ENCODE measurements around the gene ERN1.

ERN1 gene

GRCh38 chr17:64138441-64138840 is 8.5 kb upstream of the ERN1 start:
- Histone ChIP-seq H3K4me3 (replicated peaks; ENCODE audit: insufficient read depth, low read length) (no peak overlapping the region), H3K27ac (replicated peaks) (no peak overlapping the region), H3K27me3 (ENCODE audit: insufficient read depth, poor library complexity, severe bottlenecking) (no peaks in the 10 kb centered on the region)
- no peak for DNase-seq (ENCODE audit: low read depth in 1 of 2, low spot score in 1 of 2)
- TF ChIP-seq GABPA (IDR thresholded peaks at IDR 0.05; ENCODE audit: low read depth), result no peak
- TF ChIP-seq CTCF (IDR thresholded peaks at IDR 0.05; ENCODE audit: insufficient read depth, low read length), result no peak

GRCh38 chr17:64135000-64135399 is 5.1 kb upstream of the ERN1 start:
- no peak for DNase-seq (ENCODE audit: low read depth in 1 of 2, low spot score in 1 of 2)
- H3K27me3 ChIP-seq (ENCODE audit: insufficient read depth, poor library complexity, severe bottlenecking), result no peaks in the 10 kb centered on the region
- TF ChIP-seq GABPA (IDR thresholded peaks at IDR 0.05; ENCODE audit: low read depth) (no peak), SPI1 (IDR thresholded peaks at IDR 0.05; ENCODE audit: borderline replicate concordance, low read depth) (no peak; the same call in 1 of the 2 replicates), POLR2AphosphoS5 (IDR thresholded peaks at IDR 0.05; ENCODE audit: low read depth) (no peak), REST (IDR thresholded peaks at IDR 0.05; ENCODE audit: insufficient replicate concordance, low read depth) (no peak), CTCF (IDR thresholded peaks at IDR 0.05; ENCODE audit: insufficient read depth, low read length) (no peak)
- no peak overlapping the region for H3K27ac ChIP-seq (replicated peaks)
- H3K4me3 ChIP-seq (replicated peaks; ENCODE audit: insufficient read depth, low read length), result no peak overlapping the region

GRCh38 chr17:64134216-64134970 is 4.4 kb upstream of the ERN1 start:
- no peak for DNase-seq (ENCODE audit: low read depth in 1 of 2, low spot score in 1 of 2)
- H3K27ac ChIP-seq (replicated peaks), result no peak overlapping the region
- TF ChIP-seq GABPA (IDR thresholded peaks at IDR 0.05; ENCODE audit: low read depth) (no peak), CTCF (IDR thresholded peaks at IDR 0.05; ENCODE audit: insufficient read depth, low read length) (no peak), POLR2AphosphoS5 (IDR thresholded peaks at IDR 0.05; ENCODE audit: low read depth) (no peak), SPI1 (IDR thresholded peaks at IDR 0.05; ENCODE audit: borderline replicate concordance, low read depth) (no peak), REST (IDR thresholded peaks at IDR 0.05; ENCODE audit: insufficient replicate concordance, low read depth) (no peak)
- H3K4me3 ChIP-seq (replicated peaks; ENCODE audit: insufficient read depth, low read length), result no peak overlapping the region
- no peaks in the 10 kb centered on the region for H3K27me3 ChIP-seq (ENCODE audit: insufficient read depth, poor library complexity, severe bottlenecking)

Data from HL-60 (cell line).